H9 (cell line): ENCODE data around the gene ATP5PO. TPM values are rescaled to one million over a fixed set of nuclear protein-coding genes. Genes with fewer than 3 reads are reported as not detected.
"Not testable (repeated sequence)": the region's sequence is repeated elsewhere in the genome, so short reads cannot be mapped to it uniquely, and the experiment has no call there.

ENCODE experiments used
- DNase-seq: peaks from one replicate; pipeline ENCODE4 v3.0.0-alpha.2; 2017
- H2AFZ ChIP-seq: one replicate; pipeline ENCODE4 v1.6.1; 2013; ENCODE audit warnings: mild to moderate bottlenecking, low read length, control low read depth, moderate library complexity
- H2AK5ac ChIP-seq: 2 replicates; pipeline ENCODE4 v1.6.1; 2013; ENCODE audit warnings: low read length, control low read depth, mixed read lengths; ENCODE audit not compliant: insufficient read length
- H2BK120ac ChIP-seq: one replicate; pipeline ENCODE4 v1.6.1; 2013; ENCODE audit warnings: low read depth, mild to moderate bottlenecking, low read length, control low read depth, inconsistent platforms; ENCODE audit not compliant: poor library complexity, severe bottlenecking
- H2BK12ac ChIP-seq: 2 replicates; pipeline ENCODE4 v1.6.1; 2013; ENCODE audit warnings: low read length, control low read depth, mixed read lengths, low read depth; ENCODE audit not compliant: insufficient read length
- H2BK15ac ChIP-seq: 2 replicates; pipeline ENCODE4 v1.6.1; 2013; ENCODE audit warnings: low read depth, low read length, control low read depth
- H2BK20ac ChIP-seq: one replicate; pipeline ENCODE4 v1.6.1; 2013; ENCODE audit warnings: low read depth, mild to moderate bottlenecking, low read length, control low read depth, inconsistent platforms; ENCODE audit not compliant: poor library complexity, severe bottlenecking
- H2BK5ac ChIP-seq: 2 replicates; pipeline ENCODE4 v1.6.1; 2013; ENCODE audit warnings: low read length, control low read depth, mixed read lengths; ENCODE audit not compliant: insufficient read length
- H3K14ac ChIP-seq: 2 replicates; pipeline ENCODE4 v1.6.1; 2013; ENCODE audit warnings: low read length, control low read depth; ENCODE audit not compliant: insufficient read depth
- H3K18ac ChIP-seq: 2 replicates; pipeline ENCODE4 v1.6.1; 2013; ENCODE audit warnings: low read depth, mild to moderate bottlenecking, mixed read lengths, low read length, control low read depth; ENCODE audit not compliant: insufficient read length
- H3K23ac ChIP-seq: 2 replicates; pipeline ENCODE4 v1.6.1; 2013; ENCODE audit warnings: low read length, control low read depth, mixed read lengths, low read depth; ENCODE audit not compliant: insufficient read length
- H3K23me2 ChIP-seq: 2 replicates; pipeline ENCODE4 v1.6.1; 2013; ENCODE audit warnings: low read depth, mild to moderate bottlenecking, mixed read lengths, low read length, control low read depth; ENCODE audit not compliant: insufficient read length, poor library complexity, severe bottlenecking
- H3K27ac ChIP-seq: 2 replicates; pipeline ENCODE4 v1.5.1; 2013; ENCODE audit warnings: low read length, control low read depth, mixed read lengths, low read depth; ENCODE audit not compliant: insufficient read length
- H3K27me3 ChIP-seq: 2 replicates; pipeline ENCODE4 v1.6.1; 2013; ENCODE audit warnings: low read length, control low read depth, inconsistent platforms; ENCODE audit not compliant: insufficient read depth
- H3K4ac ChIP-seq: 2 replicates; pipeline ENCODE4 v1.6.1; 2013; ENCODE audit warnings: low read depth, mild to moderate bottlenecking, control low read depth, inconsistent platforms, low read length, moderate library complexity
- H3K4me1 ChIP-seq: 2 replicates; pipeline ENCODE4 v1.6.1; 2013; ENCODE audit warnings: low read length, control low read depth, inconsistent platforms; ENCODE audit not compliant: insufficient read depth
- H3K4me2 ChIP-seq: 2 replicates; pipeline ENCODE4 v1.6.1; 2013; ENCODE audit warnings: low read length, control low read depth, mixed read lengths; ENCODE audit not compliant: insufficient read length, insufficient read depth
- H3K56ac ChIP-seq: 2 replicates; pipeline ENCODE4 v1.6.1; 2013; ENCODE audit warnings: low read depth, mild to moderate bottlenecking, mixed read lengths, low read length, control low read depth; ENCODE audit not compliant: insufficient read length
- H3K79me1 ChIP-seq: 2 replicates; pipeline ENCODE4 v1.6.1; 2013; ENCODE audit warnings: low read depth, mild to moderate bottlenecking, moderate library complexity, low read length, control low read depth, inconsistent platforms; ENCODE audit not compliant: insufficient read depth, poor library complexity, severe bottlenecking
- H3K79me2 ChIP-seq: 2 replicates; pipeline ENCODE4 v1.6.1; 2013; ENCODE audit warnings: low read length, control low read depth, inconsistent platforms; ENCODE audit not compliant: insufficient read depth
- H3K9ac ChIP-seq: 2 replicates; pipeline ENCODE4 v1.6.1; 2013; ENCODE audit warnings: low read length, control low read depth, mixed read lengths; ENCODE audit not compliant: insufficient read length; ENCODE audit errors: extremely low read depth
- H3K9me3 ChIP-seq: one replicate; pipeline ENCODE4 v1.6.1; 2013; ENCODE audit warnings: low read depth, low read length, inconsistent platforms; ENCODE audit not compliant: control insufficient read depth
- H3T11ph ChIP-seq: one replicate; pipeline ENCODE4 v1.6.1; 2013; ENCODE audit warnings: mild to moderate bottlenecking, low read length, control low read depth, inconsistent platforms
- H4K20me1 ChIP-seq: one replicate; pipeline ENCODE4 v1.6.1; 2013; ENCODE audit not compliant: control insufficient read depth, insufficient read length, insufficient read depth
- H4K5ac ChIP-seq: 2 replicates; pipeline ENCODE4 v1.6.1; 2013; ENCODE audit warnings: low read depth, mild to moderate bottlenecking, mixed read lengths, low read length, control low read depth; ENCODE audit not compliant: insufficient read length
- H4K8ac ChIP-seq: replicated peaks from 2 replicates; pipeline ENCODE4 v1.6.1; 2013; ENCODE audit warnings: low read length, control low read depth, mixed read lengths, low read depth; ENCODE audit not compliant: insufficient read length
- H4K91ac ChIP-seq: 2 replicates; pipeline ENCODE4 v1.6.1; 2013; ENCODE audit warnings: low read depth, mild to moderate bottlenecking, moderate library complexity, mixed read lengths, low read length, control low read depth; ENCODE audit not compliant: insufficient read length
- H3K27ac Mint-ChIP-seq, 3 experiments: 2 replicates in 2 of 3; 3 replicates in 1 of 3; pipeline ENCODE4 v1.8.0; 2020 to 2021; ENCODE audit warnings: mixed read lengths in 3 of 3, mild to moderate bottlenecking in 1 of 3, moderate library complexity in 1 of 3
- H3K27me3 Mint-ChIP-seq: 2 replicates; pipeline ENCODE4 v1.8.0; 2021; ENCODE audit warnings: low read depth, mild to moderate bottlenecking, moderate library complexity, mixed read lengths
- H3K36me3 Mint-ChIP-seq, 3 experiments: 2 replicates in 2 of 3; 3 replicates in 1 of 3; pipeline ENCODE4 v1.8.0; 2020 to 2021; ENCODE audit warnings: low read depth in 3 of 3, mixed read lengths in 3 of 3; ENCODE audit not compliant: insufficient read depth in 1 of 3
- H3K4me1 Mint-ChIP-seq, 2 experiments: 2 replicates each; pipeline ENCODE4 v1.8.0; 2020; ENCODE audit warnings: mixed read lengths in 2 of 2
- H3K4me3 Mint-ChIP-seq, 2 experiments: 2 replicates in 1 of 2; 3 replicates in 1 of 2; pipeline ENCODE4 v1.8.0; 2020 to 2021; ENCODE audit warnings: mild to moderate bottlenecking in 2 of 2, mixed read lengths in 2 of 2, moderate library complexity in 1 of 2
- H3K9me3 Mint-ChIP-seq, 2 experiments: 2 replicates in 1 of 2; 3 replicates in 1 of 2; pipeline ENCODE4 v1.8.0; 2020; ENCODE audit warnings: mild to moderate bottlenecking in 2 of 2, mixed read lengths in 2 of 2, moderate library complexity in 1 of 2
- WGBS: extraction: QIAGEN DNeasy Blood & Tissue Kit; methylation state at CpG from one replicate; pipeline ENCODE4 v1.1.7; 2013; ENCODE audit warnings: missing lambda C conversion rate, low lambda C conversion rate, mixed read lengths; ENCODE audit not compliant: insufficient read length; ENCODE audit errors: extremely low coverage; 5-methylcytosine and 5-hydroxymethylcytosine counted together
- total RNA-seq: library from RNA; stranded (reverse); gene quantifications from 2 replicates; pipeline ENCODE4 v1.2.1, GENCODE V29; 2021
- TF ChIP-seq, protein P1 (sequence below): fragments of 200-600 bp; sonication (generic); conservative IDR thresholded peaks from 3 replicates; pipeline ENCODE4 v1.8.0; 2021; ENCODE audit warnings: antibody characterized with exemption, mild to moderate bottlenecking

ATP5PO gene
- total RNA-seq, 1 experiment from 2014 or later: 275 TPM

DNA sequence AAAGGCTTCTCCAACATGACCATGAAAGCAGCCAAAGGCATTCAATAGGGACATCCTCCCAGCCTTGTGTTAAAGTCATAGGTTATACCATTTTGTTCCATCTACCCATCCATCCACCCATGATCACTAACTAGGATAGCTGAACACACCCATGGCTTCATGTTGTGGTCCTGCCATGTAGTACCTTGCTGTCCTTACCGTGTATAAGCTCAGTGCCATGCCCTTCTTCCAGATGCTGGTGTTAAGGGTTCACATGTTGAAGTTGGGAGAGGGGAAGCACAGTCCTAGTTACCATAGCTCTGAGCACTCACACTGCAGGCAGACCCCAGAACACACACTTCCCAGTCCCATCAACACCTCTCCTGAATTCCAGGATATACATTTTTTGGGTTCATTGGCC lies 51.5 kb downstream of the ATP5PO start:
- Histone ChIP-seq H2AK5ac (no peak overlapping the region), H3K14ac (no peak overlapping the region), H3K4ac (no peak overlapping the region), H3K23ac (no peak overlapping the region), H3K18ac (no peak overlapping the region), H3T11ph (no peak overlapping the region), H3K9me3 (no peaks in the 10 kb centered on the region), H3K27me3 (no peaks in the 10 kb centered on the region), H4K91ac (no peak overlapping the region), H4K20me1 (peaks cover 3% of the 10 kb centered on the region), H3K9ac (no peak overlapping the region), H4K8ac (no peak overlapping the region), H3K4me2 (no peak overlapping the region), H2BK20ac (no peak overlapping the region), H3K56ac (no peak overlapping the region), H2BK5ac (no peak overlapping the region), H2AFZ (no peak overlapping the region), H2BK120ac (no peak overlapping the region), H3K79me2 (no peaks in the 10 kb centered on the region), H3K4me1 (no peaks in the 10 kb centered on the region), H3K27ac (no peak overlapping the region), H3K23me2 (no peaks in the 10 kb centered on the region), H2BK15ac (no peak overlapping the region), H3K79me1 (no peaks in the 10 kb centered on the region), H4K5ac (no peak overlapping the region), H2BK12ac (no peak overlapping the region)
- Mint-ChIP-seq H3K9me3 (no peaks in the 10 kb centered on the region), H3K36me3 (no peaks in the 10 kb centered on the region), H3K27me3 (peaks cover 4% of the 10 kb centered on the region), H3K4me1 (peaks cover 8 to 10% of the 10 kb centered on the region in 2 experiments), H3K27ac (no peak overlapping the region), H3K4me3 (no peak overlapping the region)
- TF ChIP-seq, protein P1, sequence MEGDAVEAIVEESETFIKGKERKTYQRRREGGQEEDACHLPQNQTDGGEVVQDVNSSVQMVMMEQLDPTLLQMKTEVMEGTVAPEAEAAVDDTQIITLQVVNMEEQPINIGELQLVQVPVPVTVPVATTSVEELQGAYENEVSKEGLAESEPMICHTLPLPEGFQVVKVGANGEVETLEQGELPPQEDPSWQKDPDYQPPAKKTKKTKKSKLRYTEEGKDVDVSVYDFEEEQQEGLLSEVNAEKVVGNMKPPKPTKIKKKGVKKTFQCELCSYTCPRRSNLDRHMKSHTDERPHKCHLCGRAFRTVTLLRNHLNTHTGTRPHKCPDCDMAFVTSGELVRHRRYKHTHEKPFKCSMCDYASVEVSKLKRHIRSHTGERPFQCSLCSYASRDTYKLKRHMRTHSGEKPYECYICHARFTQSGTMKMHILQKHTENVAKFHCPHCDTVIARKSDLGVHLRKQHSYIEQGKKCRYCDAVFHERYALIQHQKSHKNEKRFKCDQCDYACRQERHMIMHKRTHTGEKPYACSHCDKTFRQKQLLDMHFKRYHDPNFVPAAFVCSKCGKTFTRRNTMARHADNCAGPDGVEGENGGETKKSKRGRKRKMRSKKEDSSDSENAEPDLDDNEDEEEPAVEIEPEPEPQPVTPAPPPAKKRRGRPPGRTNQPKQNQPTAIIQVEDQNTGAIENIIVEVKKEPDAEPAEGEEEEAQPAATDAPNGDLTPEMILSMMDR: no peak
- no CpG with 5 or more reads among the region's 1 CpG for WGBS
- no peak for DNase-seq

DNA sequence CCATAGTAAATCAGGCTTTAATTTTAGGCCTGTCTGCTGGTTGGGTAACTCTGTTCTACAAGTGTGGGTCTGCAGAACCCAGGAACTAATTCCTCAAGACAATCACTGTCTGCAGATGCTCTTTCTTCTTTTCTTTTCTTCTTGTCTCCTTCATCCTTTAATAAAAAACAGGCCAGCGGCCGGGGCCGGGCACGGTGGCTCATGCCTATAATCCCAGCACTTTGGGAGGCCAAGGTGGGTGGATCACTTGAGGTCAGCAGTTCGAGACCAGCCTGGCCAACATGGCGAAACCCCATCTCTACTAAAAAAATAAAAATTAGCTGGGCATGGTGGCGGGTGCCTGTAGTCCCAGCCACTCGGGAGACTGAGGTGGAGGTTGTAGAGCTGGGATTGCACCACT lies 52.4 kb downstream of the ATP5PO start:
- H2BK12ac ChIP-seq, H3K4me1 ChIP-seq, H2BK120ac ChIP-seq, H2AK5ac ChIP-seq, H3K4me3 Mint-ChIP-seq, H3K36me3 Mint-ChIP-seq, H3K23me2 ChIP-seq, H3T11ph ChIP-seq, H2AFZ ChIP-seq, H3K79me2 ChIP-seq, H3K4me2 ChIP-seq, H3K9me3 Mint-ChIP-seq, H4K8ac ChIP-seq, H3K9me3 ChIP-seq, H3K23ac ChIP-seq, H2BK5ac ChIP-seq, H3K27ac ChIP-seq, H4K20me1 ChIP-seq, H2BK15ac ChIP-seq, H3K27ac Mint-ChIP-seq, DNase-seq, H3K4ac ChIP-seq, H4K91ac ChIP-seq, H4K5ac ChIP-seq, H3K27me3 ChIP-seq, H3K9ac ChIP-seq, H3K56ac ChIP-seq, H3K27me3 Mint-ChIP-seq, H2BK20ac ChIP-seq, H3K18ac ChIP-seq, H3K14ac ChIP-seq, H3K79me1 ChIP-seq: not testable (repeated sequence)
- no CpG with 5 or more reads among the region's 8 CpGs for WGBS
- H3K4me1 Mint-ChIP-seq: peaks cover 18 to 19% of the 10 kb centered on the region in 2 experiments
